ENCODE measurements around the gene LPP.

The LPP gene

GRCh38 chr3:188279502-188280335 lies 125.8 kb downstream of the LPP start:
- DNase-seq: no peak

GRCh38 chr3:188280627-188281026 lies 126.7 kb downstream of the LPP start:
- no peak for DNase-seq

- no peak for DNase-seq
Measured at GRCh38 chr3:188282871-188283270, 128.9 kb downstream of the LPP start.

GRCh38 chr3:188283347-188283746 lies 129.4 kb downstream of the LPP start:
- DNase-seq: peak; percentile 72

GRCh38 chr3:188284455-188285212 lies 130.7 kb downstream of the LPP start:
- DNase-seq: no peak

- peak; percentile 90 for DNase-seq
Measured at GRCh38 chr3:188286087-188286513, 132.1 kb downstream of the LPP start.

- no peak for DNase-seq
Measured at GRCh38 chr3:188287339-188287738, 133.4 kb downstream of the LPP start.

- no peak for DNase-seq
Measured at GRCh38 chr3:188287762-188288505, 134.0 kb downstream of the LPP start.

- DNase-seq: no peak
Measured at GRCh38 chr3:188292251-188292650, 138.3 kb downstream of the LPP start.

GRCh38 chr3:188292827-188293226 lies 138.9 kb downstream of the LPP start:
- DNase-seq: no peak

- DNase-seq: peak; percentile 67
Measured at GRCh38 chr3:188294113-188294512, 140.2 kb downstream of the LPP start.

GRCh38 chr3:188294823-188295487 lies 141.0 kb downstream of the LPP start:
- peak; percentile 74 for DNase-seq

- DNase-seq: no peak
Measured at GRCh38 chr3:188295876-188296275, 141.9 kb downstream of the LPP start.

GRCh38 chr3:188296761-188297612 lies 143.0 kb downstream of the LPP start:
- peak; percentile 99 for DNase-seq

- peak; percentile 79 for DNase-seq
Measured at GRCh38 chr3:188298585-188298984, 144.6 kb downstream of the LPP start.

- DNase-seq: peak; percentile 57
Measured at GRCh38 chr3:188299068-188299467, 145.1 kb downstream of the LPP start.

GRCh38 chr3:188299708-188300107 lies 145.8 kb downstream of the LPP start:
- no peak for DNase-seq

- no peak for DNase-seq
Measured at GRCh38 chr3:188301147-188301546, 147.2 kb downstream of the LPP start.

GRCh38 chr3:188303286-188303799 lies 149.4 kb downstream of the LPP start:
- DNase-seq: no peak

GRCh38 chr3:188303823-188304222 lies 149.9 kb downstream of the LPP start:
- no peak for DNase-seq

- no peak for DNase-seq
Measured at GRCh38 chr3:188304501-188304900, 150.5 kb downstream of the LPP start.

- no peak for DNase-seq
Measured at GRCh38 chr3:188305220-188305619, 151.3 kb downstream of the LPP start.
